ENCODE results near the gene DHX35.

DNA sequence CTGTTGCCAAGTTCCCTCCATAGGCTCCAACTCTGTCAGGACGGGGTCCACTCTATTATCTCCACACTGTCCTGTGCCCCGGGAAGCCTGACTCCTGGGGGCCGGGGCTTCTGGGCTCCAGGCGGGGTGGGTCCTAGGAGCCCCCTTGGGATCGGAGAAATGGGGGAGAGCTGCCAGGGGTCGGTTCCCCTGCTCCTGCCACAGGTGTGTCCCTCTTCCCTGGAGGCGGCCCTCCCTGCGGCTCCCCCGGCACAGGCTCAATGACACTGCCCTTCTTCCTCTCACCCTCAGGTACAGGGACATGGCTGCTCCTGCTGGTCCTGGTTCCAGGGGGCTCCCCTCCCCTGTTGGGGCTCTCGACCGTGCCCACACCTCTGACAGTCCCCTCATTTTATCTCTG, 110.0 kb downstream of the DHX35 start:
- TF ChIP-seq POLR2AphosphoS5 (IDR thresholded peaks at IDR 0.05; ENCODE audit: low read depth, low read length) (no peak), CTCF (IDR thresholded peaks at IDR 0.05) (no peak)

All from Panc1 (cell line).